Stimulated activated CD4-positive, alpha-beta T cell treated with anti-CD3 and anti-CD28 coated beads, TNF-alpha, amount 100 ng/mL, for 24 hours (primary cell): ENCODE results near the gene PRMT9.

Source experiments
- DNase-seq, 3 experiments: peaks; one replicate each; pipeline ENCODE4 v3.0.0-alpha.2; 2020; ENCODE audit warnings: low read depth in 3 of 3

The PRMT9 gene

GRCh38 chr4:147683717-147684700 lies at the start of gene PRMT9:
PRMT9 (minus strand) TSS chr4:147684163; CDS start chr4:147683987, 176 bp downstream.
- peak; percentile 78 to 87 (median 81) for DNase-seq

GRCh38 chr4:147732518-147733235 lies 48.7 kb upstream of the PRMT9 start:
- peak in 1 of 3 experiments; percentile 18 for DNase-seq

GRCh38 chr4:147731580-147732517 lies 47.9 kb upstream of the PRMT9 start, which contains the start of gene ARHGAP10:
ARHGAP10 (plus strand) TSS chr4:147732088; CDS start chr4:147732302, 214 bp downstream.
- DNase-seq, result peak; percentile 44 to 72 (median 53)

- no peak for DNase-seq
These were observed 46.4 kb upstream of the PRMT9 start for GRCh38 chr4:147730333-147730732.

GRCh38 chr4:147727476-147728028 lies 43.6 kb upstream of the PRMT9 start:
- DNase-seq, result no peak

- DNase-seq, result no peak
These were observed 41.7 kb upstream of the PRMT9 start for GRCh38 chr4:147725673-147726072.

- no peak for DNase-seq
These were observed 40.7 kb upstream of the PRMT9 start for GRCh38 chr4:147724468-147725201.

GRCh38 chr4:147723326-147723725 lies 39.4 kb upstream of the PRMT9 start:
- DNase-seq, result no peak

- DNase-seq, result no peak
These were observed 33.9 kb upstream of the PRMT9 start for GRCh38 chr4:147717878-147718277.

GRCh38 chr4:147714575-147715401 lies 30.8 kb upstream of the PRMT9 start:
- DNase-seq, result no peak

- DNase-seq, result no peak
These were observed 26.0 kb upstream of the PRMT9 start for GRCh38 chr4:147709999-147710398.

GRCh38 chr4:147707892-147708672 lies 24.1 kb upstream of the PRMT9 start:
- peak in 1 of 3 experiments; percentile 26 for DNase-seq

- DNase-seq, result no peak
These were observed 20.9 kb upstream of the PRMT9 start for GRCh38 chr4:147704846-147705245.

- no peak for DNase-seq
These were observed 12.9 kb upstream of the PRMT9 start for GRCh38 chr4:147696866-147697265.

- no peak for DNase-seq
These were observed 9.3 kb upstream of the PRMT9 start for GRCh38 chr4:147693218-147693617.

GRCh38 chr4:147691820-147692219 lies 7.9 kb upstream of the PRMT9 start:
- no peak for DNase-seq

GRCh38 chr4:147689067-147689466 lies 5.1 kb upstream of the PRMT9 start:
- no peak for DNase-seq

- DNase-seq, result no peak
These were observed 773 bp downstream of the PRMT9 start for GRCh38 chr4:147683188-147683591.

- no peak for DNase-seq
These were observed 1.2 kb downstream of the PRMT9 start for GRCh38 chr4:147682755-147683154.
